NCI-H774 (cell line): ENCODE data around the gene TH.
"Not testable (repeated sequence)": the region's sequence is repeated elsewhere in the genome, so short reads cannot be mapped to it uniquely, and the experiment has no call there.

Experiments used
- DNase-seq: peaks from one replicate; lab custom pipeline; 2025; lab: John Stamatoyannopoulos, UW

The TH gene

DNA sequence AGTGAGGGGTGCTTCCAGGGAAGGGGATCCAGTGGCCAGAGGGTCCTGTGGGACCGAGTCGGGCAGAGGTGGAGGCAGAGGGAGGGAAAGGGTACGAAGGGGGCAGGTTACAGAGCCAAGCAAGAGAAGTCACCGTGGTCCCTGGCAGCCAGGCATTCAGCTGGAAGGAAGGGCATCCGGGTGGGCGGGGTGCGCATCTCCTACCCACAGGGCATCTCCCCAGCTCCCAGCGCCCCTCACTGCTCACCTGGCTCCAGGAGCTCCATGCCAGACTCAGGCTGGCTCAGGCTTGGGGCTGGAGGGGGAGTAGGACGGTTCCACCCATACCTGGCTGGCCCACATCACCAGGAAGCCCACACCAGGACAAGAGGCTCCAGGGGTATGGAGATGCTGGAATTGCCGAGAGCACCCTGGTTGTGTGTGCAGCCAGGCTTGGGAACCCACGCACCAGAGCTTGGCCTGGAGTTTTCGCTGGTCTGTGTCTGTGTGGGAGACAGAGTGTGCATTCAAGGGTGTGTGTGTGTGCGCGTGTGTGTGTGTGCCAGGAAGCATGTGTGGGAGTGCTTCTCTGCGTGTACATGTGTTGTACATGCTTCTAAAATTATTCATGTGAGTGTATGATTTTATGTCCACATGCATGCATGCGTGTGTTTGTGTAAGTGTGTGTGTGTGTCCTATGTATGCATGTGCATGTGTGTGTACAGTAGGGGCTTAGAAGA, 6.6 kb upstream of the TH start:
- DNase-seq, result not testable (repeated sequence)

DNA sequence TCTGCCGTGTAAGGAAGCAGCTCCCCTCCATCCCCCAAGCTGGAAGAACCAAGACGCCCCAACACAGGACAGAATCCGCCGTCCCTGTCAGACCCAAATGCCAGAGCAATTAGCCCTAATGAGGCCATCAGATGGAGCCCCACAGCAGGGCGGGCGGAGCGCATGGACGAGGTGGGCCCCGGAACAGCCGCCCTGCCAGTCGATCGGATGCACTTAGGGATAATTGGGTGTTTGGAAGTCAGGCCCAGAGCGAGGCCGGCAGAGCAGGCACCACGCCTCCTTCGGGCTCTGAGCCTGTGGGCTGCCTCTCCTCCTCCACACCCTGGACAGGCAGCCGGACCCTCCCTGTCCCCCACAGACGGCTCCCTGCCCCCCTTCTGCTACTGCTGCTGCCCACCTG, 5.5 kb upstream of the TH start:
- no peak for DNase-seq

DNA sequence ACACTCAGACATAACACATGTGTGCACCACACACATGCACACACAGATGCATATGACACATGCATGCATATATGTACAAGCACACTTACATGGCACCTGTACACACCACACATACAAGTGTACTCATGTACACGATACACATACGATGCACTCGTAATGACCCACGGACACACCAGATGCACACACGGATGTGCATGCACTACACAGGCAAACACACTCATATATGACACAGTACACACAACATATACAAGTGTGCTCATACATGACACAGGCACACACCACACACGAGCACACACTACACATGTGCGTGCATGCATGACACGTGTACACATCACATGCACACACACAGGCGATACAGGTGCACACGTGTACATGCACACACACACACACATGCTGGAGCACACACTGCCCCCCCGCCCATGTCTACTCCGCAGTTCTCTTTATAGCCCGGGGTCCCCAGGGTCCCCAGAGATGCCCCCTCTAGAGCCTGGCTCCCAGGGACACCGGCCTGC, 4.8 kb upstream of the TH start:
- no peak for DNase-seq

DNA sequence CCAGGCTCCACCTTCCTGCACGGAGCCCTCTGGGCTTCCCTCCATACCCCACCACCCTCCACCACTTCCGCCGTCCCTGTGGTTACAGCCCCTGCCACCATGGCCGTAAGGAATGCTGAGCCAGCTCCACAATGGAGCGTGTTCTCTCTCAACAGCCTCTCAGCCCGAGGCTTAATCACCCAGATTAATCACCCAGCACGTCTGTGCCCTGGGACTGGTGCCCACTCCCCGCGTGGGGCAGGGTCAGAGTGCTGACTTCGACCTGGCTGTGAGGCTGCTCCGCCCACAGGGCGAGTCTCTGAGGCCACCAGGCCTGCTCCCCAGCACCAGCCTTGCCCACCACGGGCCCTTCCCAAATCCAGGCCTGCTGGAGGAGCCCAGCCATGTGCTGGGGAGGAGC, 4.0 kb upstream of the TH start:
- no peak for DNase-seq

DNA sequence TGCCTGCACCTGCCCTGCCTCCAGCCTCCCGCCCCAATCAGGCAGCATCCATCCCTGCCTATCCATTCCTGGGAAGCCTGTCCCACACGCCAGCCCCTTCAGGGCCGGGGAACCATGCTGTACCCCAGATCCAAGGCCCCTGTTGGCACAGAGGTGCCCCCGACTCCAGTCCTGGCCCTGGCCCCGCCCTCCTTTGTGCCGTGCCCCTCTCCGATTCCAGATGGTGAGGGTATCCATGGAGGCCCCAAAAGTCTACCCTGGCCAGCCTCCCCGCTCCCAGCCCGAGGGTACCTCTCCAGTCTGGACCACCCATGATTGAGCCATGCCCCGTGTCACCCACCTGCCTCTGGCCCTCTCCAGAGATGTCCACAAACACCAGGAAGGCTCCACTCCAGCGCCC, 2.7 kb upstream of the TH start:
- no peak for DNase-seq

DNA sequence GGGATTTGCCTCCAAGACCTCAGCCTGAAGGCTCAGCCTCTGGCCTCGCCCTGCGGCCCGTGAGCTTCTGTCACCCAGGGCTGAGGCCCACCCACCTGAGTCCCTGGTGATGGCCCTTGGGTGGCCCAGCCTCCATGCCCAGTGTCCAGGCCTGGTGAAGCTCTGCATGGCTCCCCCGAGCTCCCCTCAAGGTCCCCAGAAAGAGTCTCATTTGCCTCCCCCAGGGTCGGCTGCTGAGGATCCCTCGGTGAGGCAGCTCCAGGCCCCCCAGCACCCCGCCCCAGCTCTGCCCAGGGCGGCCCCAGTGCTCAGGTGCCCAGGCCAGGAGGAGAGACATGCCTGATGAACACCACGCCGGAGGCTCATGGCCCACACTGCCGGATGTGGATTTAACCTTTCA, 2.1 kb upstream of the TH start:
- no peak for DNase-seq

DNA sequence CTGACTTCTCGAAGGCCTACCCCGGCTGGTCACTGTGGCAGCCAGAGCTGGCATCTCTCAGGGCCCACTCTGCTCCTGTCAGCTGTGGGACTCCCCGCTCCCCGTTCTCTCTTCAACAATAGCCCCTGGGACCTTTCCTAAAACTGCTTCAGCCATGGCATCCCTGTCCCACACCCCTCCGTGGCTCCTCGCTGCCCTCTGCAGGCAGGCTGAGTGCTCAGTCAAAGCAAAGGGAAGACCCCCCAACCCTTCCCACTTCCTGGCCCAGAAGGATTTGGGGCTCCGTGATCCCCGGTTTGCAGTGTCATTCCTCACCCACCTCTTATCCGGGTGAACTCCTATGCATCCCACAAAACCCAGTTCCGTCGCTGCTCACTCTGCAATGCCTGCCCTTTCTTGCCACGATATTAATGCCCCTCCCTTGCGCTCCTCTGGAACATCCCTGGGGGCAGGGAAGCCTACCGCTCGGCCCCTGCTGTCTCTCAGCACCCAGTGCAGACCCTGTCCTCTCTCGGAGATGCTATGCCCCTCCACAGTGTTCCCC, 1.6 kb upstream of the TH start:
- DNase-seq, result no peak

DNA sequence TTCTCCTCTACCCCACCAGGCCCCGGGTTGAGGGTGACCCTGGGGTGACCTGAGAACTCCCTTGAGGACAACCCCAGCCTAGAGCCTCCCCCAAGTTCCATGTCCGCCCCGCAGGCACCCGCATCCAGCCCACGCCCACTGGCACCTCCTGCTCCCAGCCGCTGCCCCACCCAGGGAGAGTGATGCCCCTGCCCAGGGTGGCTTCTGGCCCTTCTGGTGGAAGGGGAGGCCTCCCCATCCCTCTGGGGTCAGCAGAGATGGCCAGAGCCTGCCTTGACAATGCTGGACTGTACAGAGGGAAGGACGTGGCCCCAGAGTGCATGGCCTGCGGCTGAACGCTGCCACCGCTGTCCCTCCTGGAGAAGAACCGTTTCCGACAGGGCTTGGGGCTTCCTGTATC, 1.1 kb upstream of the TH start:
- DNase-seq, result no peak

DNA sequence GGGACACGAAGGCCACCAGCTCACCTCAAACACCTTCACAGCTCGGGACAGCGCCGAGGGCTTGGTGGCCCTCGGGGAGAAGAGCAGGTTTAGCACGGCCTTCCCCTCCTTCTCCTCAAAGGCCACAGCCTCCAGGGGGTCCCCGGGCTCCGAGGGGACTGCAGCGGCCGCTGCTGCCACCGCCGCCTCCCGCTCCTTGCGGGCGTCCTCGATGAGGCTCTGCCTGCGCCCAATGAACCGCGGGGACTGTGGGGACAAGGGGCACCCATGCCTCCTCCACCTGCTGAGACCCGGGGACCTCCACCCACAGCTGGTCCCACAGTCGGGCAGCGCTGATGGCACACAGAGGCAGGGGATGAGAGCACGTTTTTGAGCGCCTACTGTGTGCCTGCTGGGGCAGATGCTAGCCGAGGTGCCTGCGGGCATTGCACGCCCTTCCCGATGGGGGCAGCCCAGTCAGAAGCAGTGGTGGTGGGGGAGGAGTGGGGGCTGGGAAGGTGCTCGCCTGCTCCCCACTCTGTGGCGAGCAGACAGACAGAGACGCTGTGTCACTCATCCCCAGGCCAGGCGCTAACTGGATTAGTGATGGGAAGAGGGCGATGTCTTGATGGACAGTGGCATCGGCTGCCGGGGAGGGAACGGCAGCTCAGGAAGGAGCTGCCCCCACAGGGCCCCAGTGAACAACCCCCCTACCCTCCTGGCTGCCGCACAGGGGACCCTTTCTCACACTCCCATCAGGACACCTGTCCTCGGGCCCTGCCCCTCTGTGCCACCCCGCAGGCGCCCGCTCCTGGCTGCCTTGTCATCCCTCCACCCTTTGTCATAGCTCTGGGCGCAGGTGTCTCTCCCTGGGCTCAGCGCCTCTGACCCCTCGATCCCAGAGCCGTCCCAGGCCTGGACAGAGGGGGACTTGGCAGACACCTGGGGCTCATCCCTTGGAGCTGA, 1.7 kb downstream of the TH start:
- DNase-seq, result no peak

DNA sequence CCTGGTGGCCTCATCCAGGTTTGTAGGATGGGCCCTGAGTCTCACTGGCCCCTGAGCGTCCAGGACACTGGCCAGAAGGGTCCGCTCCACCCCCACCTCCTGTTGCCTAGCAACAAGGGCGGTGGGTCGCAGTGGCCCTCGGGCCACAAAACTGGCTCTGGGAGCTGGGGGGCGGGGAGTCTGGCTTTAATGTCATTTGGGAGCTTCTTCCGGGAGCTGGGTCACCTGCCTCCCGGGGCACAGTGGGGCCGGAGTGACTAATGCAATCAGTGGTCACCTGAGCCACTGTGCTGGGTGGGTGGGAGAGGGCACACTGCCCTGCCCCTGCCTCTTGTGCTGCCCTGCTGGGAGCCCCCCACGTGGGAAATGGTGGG, 2.6 kb downstream of the TH start:
- DNase-seq, result no peak

DNA sequence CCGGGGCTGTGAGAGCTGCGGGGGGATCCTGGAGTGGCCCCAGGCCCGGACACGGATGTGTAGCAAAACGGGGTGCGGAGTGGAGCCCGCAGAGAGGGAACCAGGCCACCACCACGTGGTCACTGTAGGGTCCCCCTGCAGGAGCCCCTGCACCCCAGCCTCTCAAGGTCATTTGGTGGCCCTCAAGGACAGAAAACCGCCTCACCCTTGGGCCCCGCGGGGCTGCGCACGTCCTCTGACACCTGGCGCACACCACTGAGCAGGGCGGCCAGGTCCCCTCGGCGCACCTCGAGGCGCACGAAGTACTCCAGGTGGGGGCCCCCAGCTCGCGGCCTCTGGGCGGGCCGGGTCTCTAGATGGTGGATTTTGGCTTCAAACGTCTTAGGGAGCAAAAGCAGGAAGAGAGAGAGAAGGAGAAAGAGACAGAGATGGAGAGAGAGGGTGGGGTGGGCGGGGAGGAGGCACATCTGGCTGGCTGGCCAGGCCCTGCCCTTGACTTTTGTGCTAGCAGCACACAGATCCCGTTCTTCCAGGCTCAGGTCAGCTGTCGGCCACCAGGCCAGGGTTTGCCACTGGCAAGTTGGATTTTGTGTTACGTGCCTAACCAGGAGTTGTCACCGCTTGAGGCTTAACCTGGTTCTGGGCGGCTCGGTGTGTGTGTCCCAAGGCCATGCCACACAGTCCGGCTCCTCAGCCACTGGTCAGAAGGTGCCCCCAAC, 3.2 kb downstream of the TH start:
- DNase-seq, result no peak

DNA sequence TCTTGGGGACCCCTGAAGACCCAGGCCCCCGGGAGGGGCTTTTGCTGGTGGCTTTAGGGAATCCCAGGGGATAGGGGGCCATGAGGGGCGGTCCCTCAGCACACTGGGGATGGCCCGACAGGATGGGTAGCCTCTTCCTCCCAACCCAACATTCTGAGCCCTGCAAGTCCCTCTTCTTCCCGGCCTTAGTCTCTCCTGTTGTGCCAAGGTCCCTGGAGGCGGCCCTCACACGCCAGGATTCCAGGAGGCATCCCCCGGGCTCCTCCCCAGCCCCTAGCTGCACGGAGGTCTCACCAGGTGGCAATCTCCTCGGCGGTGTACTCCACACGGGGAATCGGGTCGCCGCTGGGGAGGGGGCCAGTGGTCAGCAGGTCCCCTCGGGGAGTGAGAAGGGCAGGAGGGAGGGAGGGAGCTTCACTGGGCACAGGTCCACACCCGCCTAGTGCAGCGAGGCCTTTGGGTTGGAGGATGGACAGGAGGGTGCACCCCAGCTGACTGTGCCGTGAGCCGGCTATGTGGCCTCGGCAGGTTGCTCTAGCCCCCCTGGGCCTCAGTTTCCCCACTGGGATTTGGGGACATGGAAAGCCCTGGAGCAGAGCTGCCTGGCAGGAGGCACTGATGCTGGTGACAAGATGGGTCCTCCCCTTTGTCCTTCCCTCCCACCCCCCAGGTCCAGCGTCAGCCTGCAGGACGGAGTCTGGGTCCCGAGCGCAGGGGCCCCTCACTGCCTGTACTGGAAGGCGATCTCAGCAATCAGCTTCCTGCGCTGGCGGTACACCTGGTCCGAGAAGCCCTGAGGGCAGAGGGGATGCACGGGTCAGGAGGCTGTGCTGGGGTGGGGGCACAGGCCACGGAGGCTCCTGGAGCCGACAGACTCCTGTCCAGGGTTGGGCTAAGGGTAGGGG, 4.2 kb downstream of the TH start:
- no peak for DNase-seq

DNA sequence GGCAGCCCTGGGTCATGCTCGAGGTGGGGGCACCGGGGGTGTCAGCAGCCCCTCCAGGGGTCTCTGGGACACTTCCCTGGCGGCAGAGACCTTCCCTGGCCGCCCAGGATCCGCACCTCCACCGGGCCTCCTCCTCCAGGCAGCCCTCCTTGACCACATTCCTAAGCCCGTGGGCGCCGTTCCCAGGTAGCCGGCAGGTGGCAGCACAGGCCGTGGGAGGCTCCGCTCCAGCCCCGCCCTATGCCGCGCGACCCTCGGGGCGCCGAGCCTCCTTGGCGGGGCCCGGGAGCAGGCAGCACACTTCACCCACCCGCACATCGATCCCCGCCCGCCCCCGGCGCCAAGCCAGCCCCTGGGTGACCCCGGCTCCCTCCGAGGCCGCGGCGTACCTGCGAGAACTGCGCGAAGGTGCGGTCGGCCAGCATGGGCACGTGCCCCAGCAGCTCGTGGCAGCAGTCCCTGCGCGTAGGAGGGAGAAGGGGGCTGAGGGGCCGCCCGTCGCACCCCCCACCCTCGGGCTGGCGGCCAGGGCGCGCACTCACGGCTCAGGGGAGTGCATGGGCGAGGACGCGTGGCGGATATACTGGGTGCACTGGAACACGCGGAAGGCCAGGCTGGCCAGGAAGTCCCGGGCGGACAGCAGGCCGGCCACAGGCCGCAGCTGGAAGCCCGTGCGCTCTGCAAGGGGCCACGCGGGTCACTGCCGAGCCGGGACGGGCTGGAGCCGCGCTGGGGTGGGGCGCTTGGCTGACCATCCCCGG, 5.3 kb downstream of the TH start:
- no peak for DNase-seq

DNA sequence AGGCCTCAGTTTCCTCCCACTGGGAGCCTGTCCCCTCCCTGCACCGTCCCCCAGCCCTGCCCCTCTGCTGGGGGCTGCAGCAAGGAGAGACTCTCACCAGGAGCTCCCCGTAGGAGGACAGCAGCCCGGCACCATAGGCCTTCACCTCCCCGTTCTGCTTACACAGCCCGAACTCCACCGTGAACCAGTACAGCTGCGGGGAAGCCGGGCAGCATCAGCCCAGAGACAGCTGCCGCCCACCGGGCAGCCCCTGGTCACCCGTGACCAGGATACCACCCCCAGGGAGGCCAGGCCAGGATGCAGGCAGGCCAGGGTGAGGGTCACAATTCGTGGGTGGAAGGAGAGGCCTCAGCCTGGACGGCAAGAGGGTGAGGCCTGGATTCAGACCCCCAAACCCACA, 6.0 kb downstream of the TH start:
- DNase-seq, result no peak

DNA sequence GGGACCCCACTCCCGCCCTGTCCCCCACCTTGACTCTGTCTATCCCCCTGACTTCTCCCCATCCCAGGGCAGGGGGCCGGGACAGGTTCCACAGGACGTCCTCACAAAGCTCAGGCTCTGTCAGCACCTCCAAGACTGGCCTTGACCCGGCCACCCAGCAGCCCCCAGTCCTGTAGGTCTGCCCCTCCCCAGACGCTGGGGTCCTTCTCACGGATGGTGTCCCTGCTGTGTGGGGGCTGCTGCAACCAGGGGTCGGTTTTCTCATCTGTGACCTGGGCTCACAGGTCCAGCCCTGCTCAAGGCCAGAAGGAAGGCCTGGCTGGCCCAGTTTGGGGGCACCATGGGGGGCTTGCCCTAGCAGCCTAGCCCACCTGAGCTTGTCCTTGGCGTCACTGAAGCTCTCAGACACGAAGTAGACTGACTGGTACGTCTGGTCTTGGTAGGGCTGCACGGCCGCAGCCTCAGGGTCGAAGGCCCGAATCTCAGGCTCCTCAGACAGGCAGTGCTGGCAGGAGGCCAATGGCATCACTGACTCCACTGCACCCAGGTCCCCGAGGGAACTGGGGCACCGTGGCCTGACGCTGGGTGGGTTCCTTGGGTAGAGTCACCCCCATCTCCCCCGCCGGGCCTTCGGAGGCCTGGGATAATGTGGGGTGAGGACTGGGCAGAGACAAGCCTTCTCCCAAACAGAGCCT, 6.6 kb downstream of the TH start:
- no peak for DNase-seq

DNA sequence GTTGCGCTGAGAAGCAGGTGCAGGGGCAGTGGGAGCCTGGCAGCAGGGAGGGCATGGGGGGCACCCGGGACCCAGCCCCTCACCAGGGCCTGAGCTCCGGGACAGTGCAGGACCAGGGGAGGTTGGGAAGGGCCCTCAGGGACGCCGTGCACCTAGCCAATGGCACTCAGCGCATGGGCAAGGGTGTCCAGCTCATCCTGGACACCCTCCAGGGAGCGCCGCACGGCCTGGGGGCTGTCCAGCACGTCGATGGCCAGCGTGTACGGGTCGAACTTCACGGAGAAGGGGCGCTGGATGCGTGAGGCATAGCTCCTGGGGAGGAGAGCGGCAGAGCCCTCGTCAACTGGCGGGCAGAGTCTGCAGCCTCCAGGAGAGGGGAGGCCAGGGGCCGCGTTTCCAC, 7.5 kb downstream of the TH start:
- no peak for DNase-seq

DNA sequence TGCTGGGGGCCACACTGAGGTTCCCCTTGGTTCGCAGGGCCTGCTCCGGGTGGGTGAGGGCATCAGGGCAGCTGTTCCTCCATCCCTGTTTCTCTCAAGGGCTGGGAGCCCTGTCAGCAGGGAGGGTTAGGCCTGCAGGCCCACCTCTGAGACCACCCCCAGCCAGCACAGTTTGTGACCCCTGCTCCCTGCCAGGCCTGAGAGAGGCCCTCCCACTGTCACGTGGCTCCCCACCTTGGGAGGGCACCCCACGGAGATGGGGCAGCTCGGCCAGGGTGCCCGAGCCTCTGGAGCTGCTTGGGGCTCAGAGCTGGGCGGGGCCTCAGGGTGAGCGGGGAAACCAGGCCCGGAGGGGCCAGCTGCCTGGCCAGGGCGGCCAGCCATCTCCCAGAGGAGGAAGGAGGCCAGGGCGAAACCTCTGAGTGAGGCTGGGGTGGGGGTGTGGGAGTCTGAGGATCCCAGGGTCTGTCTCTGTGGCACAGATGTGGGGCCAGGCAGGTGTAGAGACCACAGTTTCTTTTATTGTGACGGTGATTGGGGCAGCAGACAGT, 8.1 kb downstream of the TH start:
- DNase-seq, result no peak

DNA sequence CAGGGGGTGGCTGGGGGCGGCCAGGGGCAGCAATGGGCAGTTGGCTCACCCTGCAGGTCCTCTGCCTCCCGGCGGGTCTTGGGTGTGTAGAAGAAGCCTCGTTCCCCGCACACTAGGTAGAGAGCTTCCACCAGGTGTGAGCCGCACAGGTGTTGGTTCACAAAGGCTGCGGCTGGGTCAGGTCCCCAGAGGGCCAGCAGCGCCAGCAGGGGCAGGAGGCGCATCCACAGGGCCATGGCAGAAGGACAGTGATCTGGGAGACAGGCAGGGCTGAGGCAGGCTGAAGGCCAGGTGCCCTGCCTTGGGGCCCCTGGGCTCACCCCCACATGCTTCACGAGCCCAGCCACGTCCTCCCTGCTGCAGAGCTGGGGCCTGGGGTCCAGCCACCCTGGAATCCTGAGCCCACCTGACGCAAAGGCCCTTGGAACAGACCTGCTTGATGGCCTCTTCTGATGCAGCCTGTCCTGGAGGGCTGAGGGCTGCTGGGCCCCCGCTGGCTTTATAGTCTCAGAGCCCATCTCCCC, 10.8 kb downstream of the TH start, which contains the start of gene INS:
Gene INS (minus strand): TSS at position 474 of the 524 bp plus-strand sequence. CDS start 238 bp downstream, at position 236.
- DNase-seq, result no peak
